ENCODE results near the gene MTHFD2.
A peak's percentile ranks its signal among the peaks of the same experiment; 100 is the strongest.

The MTHFD2 gene

GRCh38 chr2:74259733-74260132 lies 61.3 kb downstream of the MTHFD2 start:
- no peak overlapping the region for H3K27ac ChIP-seq
- DNase-seq (ENCODE audit: low read depth, low spot score) = no peak

DNA sequence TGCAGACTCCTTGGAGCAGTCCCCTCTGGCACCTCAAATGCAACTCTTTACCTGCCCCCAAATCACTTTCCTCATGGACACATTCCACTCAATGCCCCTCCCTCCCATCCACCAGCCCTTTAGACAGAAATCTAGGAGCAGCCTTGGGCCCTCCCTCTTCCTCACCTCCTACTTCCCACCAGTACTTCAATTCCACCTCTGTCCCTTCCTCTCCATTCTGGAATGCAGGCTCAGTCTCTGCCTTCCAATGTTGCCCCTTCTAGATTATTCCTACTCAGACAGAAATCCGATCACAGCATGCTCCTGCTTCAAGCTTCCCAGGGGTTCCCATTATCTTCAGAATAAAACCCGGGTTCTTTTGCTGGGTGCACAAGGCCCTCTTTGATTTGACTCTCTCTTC lies 62.1 kb downstream of the MTHFD2 start:
- no peak for DNase-seq (ENCODE audit: low read depth, low spot score)
- no peak overlapping the region for H3K27ac ChIP-seq

GRCh38 chr2:74261204-74261864 lies 62.9 kb downstream of the MTHFD2 start:
- H3K27ac ChIP-seq = no peak overlapping the region
- DNase-seq (ENCODE audit: low read depth, low spot score) = no peak

GRCh38 chr2:74262681-74263080 lies 64.3 kb downstream of the MTHFD2 start:
- no peak for DNase-seq (ENCODE audit: low read depth, low spot score)
- H3K27ac ChIP-seq = no peak overlapping the region

GRCh38 chr2:74264281-74264680 lies 65.9 kb downstream of the MTHFD2 start:
- no peak for DNase-seq (ENCODE audit: low read depth, low spot score)
- H3K27ac ChIP-seq = no peak overlapping the region

- DNase-seq (ENCODE audit: low read depth, low spot score) = peak; percentile 2
- no peak overlapping the region for H3K27ac ChIP-seq
Observed at GRCh38 chr2:74267068-74267467, 68.7 kb downstream of the MTHFD2 start.
